Liver (tissue), 3 donors: ENCODE measurements around the gene NPEPL1.

Source experiments
- EGR1 ChIP-seq, 2 donors: IDR thresholded peaks; 2 replicates each; pipeline ENCODE4 v1.6.1; 2016 to 2018; ENCODE audit warnings: antibody characterized with exemption in 2 of 2, low read depth in 2 of 2
- HNF4A ChIP-seq, 2 donors: conservative IDR thresholded peaks; 2 replicates each; pipeline ENCODE4 v1.6.1; 2016; ENCODE audit warnings: antibody characterized with exemption in 2 of 2, mild to moderate bottlenecking in 2 of 2
- YY1 ChIP-seq: IDR thresholded peaks from 2 replicates; pipeline ENCODE4 v1.6.1; 2016; ENCODE audit warnings: antibody characterized with exemption, mild to moderate bottlenecking
- TF ChIP-seq, protein P1 (sequence below): fragments of 150-350 bp; IDR thresholded peaks from 2 replicates; pipeline ENCODE4 v1.5.1; 2017; ENCODE audit warnings: improper control_type of control experiment, low read depth, low read length; ENCODE audit not compliant: missing input control
- donor health status: healthy.
- donor health status: healthy.

DNA sequence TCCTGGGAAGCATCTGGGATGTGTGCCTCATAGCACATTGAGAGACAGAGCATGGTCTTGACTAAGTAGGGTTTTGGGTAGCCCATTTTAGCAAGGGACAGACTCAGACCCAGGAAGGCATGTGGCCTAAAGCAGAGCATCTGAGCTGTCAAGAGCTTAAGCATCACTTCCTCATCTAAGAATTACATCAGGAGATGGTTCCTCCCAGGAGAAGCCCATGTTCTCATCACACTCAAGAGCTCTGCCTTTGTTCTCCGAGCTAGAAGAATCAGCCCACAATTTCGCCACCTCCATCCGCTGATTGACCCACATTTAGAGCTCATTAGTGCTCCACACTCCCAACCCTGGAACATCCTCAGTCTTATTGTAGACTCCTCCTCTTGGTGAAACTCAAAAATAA, 68.3 kb downstream of the NPEPL1 start:
- TF ChIP-seq, protein P1, sequence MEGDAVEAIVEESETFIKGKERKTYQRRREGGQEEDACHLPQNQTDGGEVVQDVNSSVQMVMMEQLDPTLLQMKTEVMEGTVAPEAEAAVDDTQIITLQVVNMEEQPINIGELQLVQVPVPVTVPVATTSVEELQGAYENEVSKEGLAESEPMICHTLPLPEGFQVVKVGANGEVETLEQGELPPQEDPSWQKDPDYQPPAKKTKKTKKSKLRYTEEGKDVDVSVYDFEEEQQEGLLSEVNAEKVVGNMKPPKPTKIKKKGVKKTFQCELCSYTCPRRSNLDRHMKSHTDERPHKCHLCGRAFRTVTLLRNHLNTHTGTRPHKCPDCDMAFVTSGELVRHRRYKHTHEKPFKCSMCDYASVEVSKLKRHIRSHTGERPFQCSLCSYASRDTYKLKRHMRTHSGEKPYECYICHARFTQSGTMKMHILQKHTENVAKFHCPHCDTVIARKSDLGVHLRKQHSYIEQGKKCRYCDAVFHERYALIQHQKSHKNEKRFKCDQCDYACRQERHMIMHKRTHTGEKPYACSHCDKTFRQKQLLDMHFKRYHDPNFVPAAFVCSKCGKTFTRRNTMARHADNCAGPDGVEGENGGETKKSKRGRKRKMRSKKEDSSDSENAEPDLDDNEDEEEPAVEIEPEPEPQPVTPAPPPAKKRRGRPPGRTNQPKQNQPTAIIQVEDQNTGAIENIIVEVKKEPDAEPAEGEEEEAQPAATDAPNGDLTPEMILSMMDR: no peak
- no peak for TF ChIP-seq YY1
- no peak for TF ChIP-seq EGR1 (IDR thresholded peaks at IDR 0.05; ENCODE audit: low read depth in 2 of 2)
- no peak for TF ChIP-seq HNF4A (conservative IDR thresholded peaks at IDR 0.05)
